ENCODE measurements around the gene NEMP1.

GRCh38 chr12:57090490-57090889, 11.9 kb upstream of the NEMP1 start:
- TF ChIP-seq CTCF (IDR thresholded peaks at IDR 0.05) (no peak), POLR2A (IDR thresholded peaks at IDR 0.05) (no peak)
